NCI-H2196 (cell line): ENCODE data around the gene TPR.
"Not testable (repeated sequence)": the region's sequence is repeated elsewhere in the genome, so short reads cannot be mapped to it uniquely, and the experiment has no call there.

Experiments used
- DNase-seq: peaks from one replicate; lab custom pipeline; 2025; ENCODE audit not compliant: unreplicated experiment; lab: John Stamatoyannopoulos, UW

Gene TPR

DNA sequence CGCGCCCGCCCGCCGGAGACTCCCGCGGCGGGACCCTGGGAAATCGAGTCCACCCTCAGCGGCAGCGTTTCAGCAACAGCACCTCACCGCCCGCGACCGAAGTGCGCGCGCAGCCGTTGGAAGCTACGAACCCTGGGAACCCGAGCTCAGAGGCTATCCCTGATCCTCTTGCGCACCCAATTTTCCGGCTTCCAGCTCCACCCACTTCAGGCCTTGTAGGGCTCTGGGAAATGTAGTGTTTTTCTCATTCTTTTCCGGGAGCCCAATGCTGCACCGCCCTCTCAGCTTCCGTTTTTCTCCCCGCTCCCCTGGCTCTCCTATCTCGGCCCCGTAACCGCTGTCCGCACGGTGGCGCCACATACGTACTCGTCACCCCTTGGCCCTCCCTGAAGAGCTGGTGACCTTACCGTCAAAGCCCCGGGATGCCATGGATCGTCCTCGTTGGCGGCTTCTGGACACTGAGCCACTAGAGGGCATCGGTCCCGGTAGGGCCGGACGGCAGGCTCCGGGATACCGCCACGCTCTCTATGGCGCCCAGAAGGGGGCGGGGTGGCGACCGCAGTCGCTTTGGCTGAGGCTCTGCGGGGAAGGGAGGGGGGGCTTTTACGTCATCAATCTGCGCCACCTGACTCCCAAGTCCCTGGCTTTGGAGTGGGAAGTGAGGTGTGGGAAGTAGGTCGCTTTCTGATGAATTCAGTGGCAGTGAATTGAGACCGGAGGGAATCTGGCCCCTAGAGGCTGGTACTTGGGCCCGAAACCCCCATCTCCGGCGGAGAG is at the start of gene TPR, which contains the start of gene ODR4:
TPR (minus strand) TSS at position 102 of the 777 bp plus-strand sequence. CDS start 225 bp downstream, outside the sequence.
ODR4 (plus strand) TSS at position 687 of the 777 bp plus-strand sequence. CDS start 3,948 bp downstream, outside the sequence.
- DNase-seq: peak; percentile 99

- DNase-seq: no peak
Measured at GRCh38 chr1:186424539-186424938, 49.5 kb upstream of the TPR start.

GRCh38 chr1:186421446-186421845 is 46.4 kb upstream of the TPR start:
- DNase-seq: no peak

- no peak for DNase-seq
Measured at GRCh38 chr1:186420923-186421322, 45.9 kb upstream of the TPR start.

DNA sequence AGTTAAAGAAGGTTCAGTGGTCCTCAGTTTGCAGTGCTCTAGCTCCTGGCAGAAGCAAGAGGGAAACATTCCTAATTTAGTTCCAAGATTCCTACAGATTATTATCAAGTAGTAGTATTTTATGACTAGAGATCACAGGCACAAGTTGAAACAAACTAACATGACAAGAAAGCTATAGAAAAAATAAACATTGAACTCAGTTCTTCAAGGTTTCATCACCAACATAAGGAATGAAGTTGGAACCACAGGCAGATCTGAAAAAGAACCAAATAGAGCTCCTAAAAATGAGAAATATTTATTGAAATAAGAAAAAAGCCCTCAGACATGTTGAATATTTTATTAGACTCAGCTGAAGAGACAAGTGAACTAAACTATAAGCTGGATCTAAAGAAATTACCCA is 45.3 kb upstream of the TPR start:
- DNase-seq: no peak

- no peak for DNase-seq
Measured at GRCh38 chr1:186418503-186418902, 43.5 kb upstream of the TPR start.

GRCh38 chr1:186413319-186413718 is 38.3 kb upstream of the TPR start:
- DNase-seq: no peak

DNA sequence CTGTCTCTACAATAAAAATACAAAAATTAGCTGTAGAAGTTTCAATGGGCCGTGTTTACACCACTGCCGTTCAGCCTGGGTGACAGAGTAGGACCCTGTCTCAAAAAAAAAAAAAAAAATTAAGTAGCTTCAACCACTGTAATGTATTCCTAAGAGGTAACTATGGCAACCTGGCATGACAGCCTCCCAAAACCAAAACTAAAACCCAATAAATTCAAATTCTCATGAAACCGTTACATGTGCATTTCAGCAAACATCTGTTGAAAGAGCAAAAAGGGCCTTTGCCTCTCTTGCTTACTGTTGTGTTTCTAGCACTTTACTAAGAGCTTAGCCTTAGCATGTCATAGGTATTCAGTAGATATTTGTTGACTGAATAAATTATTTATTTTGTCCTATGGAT is 34.0 kb upstream of the TPR start:
- DNase-seq: no peak

DNA sequence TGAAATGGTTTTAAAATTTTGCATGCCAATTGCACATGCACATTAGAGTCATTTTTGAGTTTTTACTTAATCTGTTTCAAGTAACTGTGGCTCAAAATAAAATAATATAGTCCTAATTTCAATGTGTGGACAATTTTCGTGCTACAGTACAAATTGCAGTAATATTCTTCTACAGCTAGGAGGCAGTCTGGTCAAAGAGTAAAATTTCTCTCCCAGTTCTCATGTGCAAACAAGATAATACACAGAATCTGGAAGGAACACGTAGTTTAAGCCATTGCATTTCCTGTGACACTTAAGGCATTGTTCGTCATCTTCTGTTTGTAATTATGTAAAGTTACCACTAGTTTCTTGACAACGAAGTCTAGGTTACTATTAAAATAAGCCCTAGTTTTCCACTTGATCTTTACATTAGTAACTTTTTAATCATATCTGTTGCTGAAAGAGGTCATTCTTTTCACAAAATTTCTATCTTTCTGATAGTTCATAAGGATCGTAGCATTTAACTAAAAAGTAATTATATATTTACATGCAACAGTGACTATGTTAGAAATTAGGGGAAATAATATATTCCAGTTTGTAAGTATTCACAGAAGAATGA is 29.5 kb upstream of the TPR start:
- peak; percentile 37 for DNase-seq

- no peak for DNase-seq
Measured at GRCh38 chr1:186403632-186404031, 28.6 kb upstream of the TPR start.

- not testable (repeated sequence) for DNase-seq
Measured at GRCh38 chr1:186401446-186401845, 26.4 kb upstream of the TPR start.

DNA sequence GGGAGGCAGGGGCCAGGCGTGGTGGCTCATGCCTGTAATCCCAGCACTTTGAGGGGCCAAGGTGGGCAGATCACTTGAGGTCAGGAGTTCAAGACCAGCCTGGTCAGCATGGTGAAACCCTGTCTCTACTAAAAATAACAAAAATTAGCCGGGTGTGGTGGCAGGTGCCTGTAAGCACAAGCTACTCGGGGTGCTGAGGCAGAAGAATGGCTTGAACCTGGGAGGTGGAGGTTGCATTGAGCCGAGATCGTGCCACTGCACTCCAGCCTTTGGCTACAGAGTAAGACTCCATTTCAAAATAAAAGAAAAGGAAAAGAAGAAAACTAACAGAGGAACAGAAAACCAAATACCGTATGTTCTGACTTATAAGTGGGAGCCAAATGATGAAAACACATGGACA is 17.7 kb upstream of the TPR start:
- DNase-seq: not testable (repeated sequence)

DNA sequence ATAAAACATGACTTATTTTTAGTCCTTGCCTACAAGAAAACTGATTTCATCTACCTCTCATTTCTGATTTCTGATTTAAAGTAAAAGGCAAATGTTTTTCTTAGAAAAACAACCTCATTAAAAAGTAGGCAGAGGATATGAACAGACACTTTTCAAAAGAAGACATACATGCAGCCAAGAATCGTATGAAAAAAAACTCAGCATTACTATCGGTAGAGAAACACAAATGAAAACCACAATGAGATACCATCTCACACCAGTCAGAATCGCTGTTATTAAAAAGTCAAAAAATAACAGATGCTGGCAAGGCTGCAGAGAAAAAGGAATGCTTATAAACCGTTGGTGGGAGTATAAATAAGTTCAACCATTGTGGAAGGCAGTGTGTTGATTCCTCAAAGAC is 16.8 kb upstream of the TPR start:
- DNase-seq: no peak

GRCh38 chr1:186390925-186391324 is 15.9 kb upstream of the TPR start:
- DNase-seq: no peak

DNA sequence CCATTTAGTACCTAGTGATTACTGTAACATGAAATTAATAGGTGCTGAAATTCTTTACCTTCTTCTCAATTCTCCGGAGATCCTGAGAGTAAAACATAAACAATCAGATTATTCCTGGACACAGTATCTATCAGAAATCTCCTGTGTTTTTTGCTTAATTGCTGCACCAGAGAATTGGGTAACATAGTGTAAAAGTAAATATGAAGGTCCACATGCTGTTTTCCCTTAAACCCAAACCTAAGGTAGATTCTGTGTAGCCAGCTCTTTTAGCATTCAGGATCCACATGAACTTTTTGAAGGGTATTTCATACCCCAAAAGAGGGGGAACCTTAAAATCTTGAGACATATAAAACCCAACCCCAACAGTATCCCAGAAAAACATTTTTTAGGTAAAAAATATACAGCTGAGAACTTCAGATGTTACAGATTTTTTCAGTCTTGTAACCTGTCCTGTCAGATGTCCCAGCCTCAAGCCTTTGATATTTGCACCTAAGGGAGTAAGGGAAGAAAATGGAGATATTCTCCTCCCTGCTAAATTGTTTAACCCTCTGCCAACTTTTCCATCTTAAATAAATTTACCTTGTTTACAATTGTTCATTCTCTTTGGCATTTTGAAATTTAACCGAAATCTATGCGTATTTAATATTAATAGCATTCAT is 11.8 kb upstream of the TPR start:
- no peak for DNase-seq

DNA sequence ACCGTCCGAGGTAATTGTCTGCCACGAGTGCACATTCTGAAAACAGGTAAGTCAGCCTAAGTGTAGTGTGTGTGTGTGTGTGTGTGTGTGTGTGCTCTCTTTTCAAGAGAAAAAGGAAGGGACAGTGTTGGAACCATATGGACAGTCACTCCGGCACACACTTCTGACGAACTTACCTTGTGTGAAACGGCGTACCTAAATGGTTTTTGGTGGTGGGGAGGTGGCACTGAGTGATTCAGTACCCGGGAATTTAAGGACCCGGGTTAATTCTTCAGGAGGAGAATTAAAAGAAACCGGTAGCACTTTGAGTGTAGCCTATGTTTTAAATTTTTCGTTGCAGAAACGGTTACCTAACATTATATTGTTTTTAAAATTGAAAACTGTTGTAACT is 871 bp upstream of the TPR start:
- DNase-seq: no peak

DNA sequence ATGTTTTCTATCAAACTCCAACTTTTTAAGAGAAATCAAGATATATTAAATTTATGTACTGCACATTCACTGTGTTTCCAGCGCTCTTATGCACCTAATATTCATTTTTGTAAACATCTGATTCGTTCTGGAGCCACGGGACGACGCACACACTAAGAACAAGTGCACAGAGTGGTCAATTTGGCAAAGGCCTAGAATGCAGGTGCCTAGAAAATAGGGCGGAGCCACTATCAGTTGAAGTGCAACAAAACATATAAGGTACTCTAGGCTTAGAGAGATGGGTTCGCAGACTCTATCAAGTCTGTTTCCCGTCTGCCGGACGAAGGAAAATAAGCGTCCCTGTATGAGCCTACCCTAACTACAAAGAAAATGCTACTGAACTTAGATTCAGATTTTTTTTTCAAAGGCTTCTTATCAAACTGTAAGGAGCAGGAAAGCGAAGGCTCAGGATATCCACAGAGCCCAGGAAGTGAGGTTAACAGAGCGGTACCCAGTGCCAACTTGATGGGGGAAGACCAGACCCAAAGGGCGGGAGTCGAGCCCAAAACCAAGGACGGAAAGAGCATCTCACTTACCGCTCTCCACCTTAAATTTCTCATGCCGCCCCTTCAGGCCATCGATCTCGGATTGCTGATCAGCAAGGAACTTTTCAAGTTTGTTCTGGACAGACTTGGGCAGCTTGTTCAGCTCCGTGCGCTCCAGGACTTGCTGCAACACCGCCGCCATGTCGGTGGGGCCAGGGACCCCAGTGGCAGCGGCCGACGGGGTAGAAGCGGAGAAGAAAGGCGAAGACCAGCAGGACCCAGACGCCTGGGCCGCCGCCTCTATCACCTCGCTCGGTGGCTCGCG is 526 bp downstream of the TPR start:
- peak; percentile 41 for DNase-seq

DNA sequence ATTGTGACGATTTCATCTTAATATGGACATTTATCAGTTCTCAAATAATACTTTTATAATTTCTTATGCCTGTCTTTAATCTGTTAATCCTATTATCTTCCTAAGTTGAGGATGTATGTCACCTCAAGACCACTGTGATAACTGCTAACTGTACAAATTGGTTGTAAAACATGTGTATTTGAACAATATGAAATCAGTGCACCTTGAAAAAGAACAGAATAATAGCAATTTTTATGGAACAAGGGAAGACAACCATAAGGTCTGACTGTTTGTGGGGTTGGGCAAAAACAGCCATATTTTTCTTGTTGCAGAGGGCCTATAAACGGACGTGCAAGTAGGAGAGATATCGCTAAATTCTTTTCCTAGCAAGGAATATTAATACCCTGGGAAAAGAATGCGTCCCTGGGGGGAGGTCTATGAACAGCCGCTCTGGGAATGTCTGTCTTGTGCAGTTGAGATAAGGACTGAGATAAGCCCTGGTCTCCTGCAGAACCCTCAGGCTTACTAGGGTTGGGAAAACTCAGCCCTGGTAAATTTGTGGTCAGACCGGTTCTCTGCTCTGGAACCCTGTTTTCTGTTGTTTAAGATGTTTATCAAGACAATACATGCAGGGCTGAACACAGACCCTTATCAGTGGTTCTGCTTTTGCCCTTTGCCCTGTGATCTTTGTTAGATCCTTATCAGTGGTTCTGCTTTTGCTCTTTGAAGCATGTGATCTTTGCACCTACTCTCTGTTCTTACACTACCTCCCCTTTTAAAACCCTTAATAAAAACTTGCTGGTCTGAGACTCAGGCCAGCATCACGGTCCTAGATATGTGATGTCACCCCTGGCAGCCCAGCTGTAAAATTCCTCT is 27.0 kb downstream of the TPR start:
- not testable (repeated sequence) for DNase-seq

DNA sequence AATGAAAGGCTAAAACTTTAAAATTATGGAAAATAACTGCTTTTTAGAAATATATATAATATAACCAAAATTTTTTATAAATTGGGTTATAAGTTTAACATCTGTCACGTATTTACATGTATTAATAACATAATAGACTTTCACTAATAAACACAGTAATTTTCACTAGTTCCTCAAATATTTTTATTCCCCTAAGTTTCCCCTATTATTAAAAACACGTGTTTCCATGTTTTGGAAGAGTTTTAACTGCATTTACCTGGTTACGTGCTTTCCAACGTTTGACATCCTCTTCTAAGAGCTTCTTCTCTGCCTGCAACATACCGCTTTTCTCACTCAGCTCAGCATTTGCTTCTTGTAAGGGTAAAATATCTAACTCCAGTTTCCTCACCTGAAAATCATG is 34.3 kb downstream of the TPR start:
- DNase-seq: no peak

GRCh38 chr1:186337554-186337953 is 37.5 kb downstream of the TPR start:
- DNase-seq: no peak
